Effector memory CD8-positive, alpha-beta T cell (primary cell): ENCODE measurements around the gene CHST1.

Experiments used
- ATAC-seq: fragments of 150-1000 bp; cut with Tn5 transposase; replicated peaks from 2 replicates; pipeline ENCODE4 v1.10.0; 2021; ENCODE audit warnings: mild to moderate bottlenecking, moderate library complexity
- DNase-seq, 3 experiments: peaks; one replicate each; pipeline ENCODE4 v3.0.0; 2021
- H3K27ac Mint-ChIP-seq, 2 donors: one replicate each; pipeline ENCODE4 v1.8.0; 2022; ENCODE audit warnings: mild to moderate bottlenecking in 2 of 2, mixed read lengths in 2 of 2, moderate library complexity in 2 of 2
- H3K27me3 Mint-ChIP-seq, 2 donors: one replicate each; pipeline ENCODE4 v1.8.0; 2022; ENCODE audit warnings: mixed read lengths in 2 of 2
- H3K36me3 Mint-ChIP-seq: one replicate; pipeline ENCODE4 v1.8.0; 2022; ENCODE audit warnings: mild to moderate bottlenecking, moderate library complexity, mixed read lengths; ENCODE audit not compliant: insufficient read depth
- H3K4me1 Mint-ChIP-seq, 2 donors: one replicate each; pipeline ENCODE4 v1.8.0; 2022; ENCODE audit warnings: low read depth in 2 of 2, mixed read lengths in 2 of 2
- H3K4me3 Mint-ChIP-seq, 2 donors: one replicate each; pipeline ENCODE4 v1.8.0; 2022; ENCODE audit warnings: mild to moderate bottlenecking in 2 of 2, mixed read lengths in 2 of 2, moderate library complexity in 2 of 2
- H3K9me3 Mint-ChIP-seq, 2 donors: one replicate each; pipeline ENCODE4 v1.8.0; 2022; ENCODE audit warnings: mixed read lengths in 2 of 2

Gene CHST1

GRCh38 chr11:45660729-45661438 lies 4.5 kb downstream of the CHST1 start:
- Mint-ChIP-seq H3K9me3 (no peaks in the 10 kb centered on the region), H3K36me3 (peaks cover 3% of the 10 kb centered on the region), H3K4me3 (no peak overlapping the region), H3K27ac (no peak overlapping the region), H3K4me1 (peaks cover 2 to 3% of the 10 kb centered on the region in 2 donors), H3K27me3 (peaks cover 39 to 85% of the 10 kb centered on the region in 2 donors)
- ATAC-seq = no peak
- DNase-seq = no peak

GRCh38 chr11:45659818-45660160 lies 5.6 kb downstream of the CHST1 start:
- Mint-ChIP-seq H3K4me3 (no peak overlapping the region), H3K9me3 (no peaks in the 10 kb centered on the region), H3K27me3 (peaks cover 38 to 90% of the 10 kb centered on the region in 2 donors), H3K27ac (no peak overlapping the region), H3K4me1 (peaks cover 4 to 9% of the 10 kb centered on the region in 2 donors), H3K36me3 (peaks cover 3% of the 10 kb centered on the region)
- DNase-seq = no peak
- ATAC-seq = no peak

DNA sequence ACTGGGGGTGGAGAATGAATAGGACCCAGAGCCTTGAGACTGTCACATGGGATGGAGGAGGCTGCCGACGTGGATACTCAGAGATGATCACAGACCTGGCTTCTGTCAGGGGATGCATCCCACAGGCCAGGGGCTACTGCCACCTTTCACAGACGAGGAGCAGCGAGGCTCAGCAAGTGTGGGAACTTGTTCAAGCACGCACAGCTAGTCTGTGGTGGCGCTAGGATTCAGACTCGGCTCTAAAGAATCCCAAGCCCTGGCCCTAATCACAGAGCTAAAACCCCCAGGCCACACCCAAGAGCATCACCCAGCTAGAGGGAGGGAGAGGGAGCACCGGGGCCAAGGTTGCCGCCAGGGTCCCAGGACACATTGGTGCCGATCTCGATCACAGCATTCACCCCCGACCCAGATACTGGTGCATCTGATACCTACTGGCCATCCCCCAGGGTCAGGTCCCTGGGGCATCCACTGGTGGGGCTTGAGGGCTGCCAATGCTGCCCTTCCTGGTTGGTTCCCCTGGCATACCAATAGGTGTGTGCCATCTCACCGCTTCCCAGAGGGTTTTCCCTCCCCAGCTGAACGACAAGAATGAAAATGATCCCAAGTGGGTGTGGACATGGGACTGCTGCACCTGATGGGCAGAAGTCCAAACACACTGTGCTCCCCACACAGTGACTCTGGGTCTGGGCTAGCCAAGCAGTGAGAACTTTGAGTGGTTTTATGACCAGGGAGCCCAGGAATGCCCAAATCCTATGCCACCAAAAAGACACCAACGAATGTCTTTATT lies 6.2 kb downstream of the CHST1 start:
- peaks cover 3% of the 10 kb centered on the region for H3K36me3 Mint-ChIP-seq
- peaks cover 4 to 9% of the 10 kb centered on the region in 2 donors for H3K4me1 Mint-ChIP-seq
- ATAC-seq (no peak), DNase-seq (no peak)
- H3K4me3 Mint-ChIP-seq = no peak overlapping the region
- H3K27ac Mint-ChIP-seq = no peak overlapping the region
- H3K27me3 Mint-ChIP-seq = peaks cover 38 to 90% of the 10 kb centered on the region in 2 donors
- no peaks in the 10 kb centered on the region for H3K9me3 Mint-ChIP-seq

DNA sequence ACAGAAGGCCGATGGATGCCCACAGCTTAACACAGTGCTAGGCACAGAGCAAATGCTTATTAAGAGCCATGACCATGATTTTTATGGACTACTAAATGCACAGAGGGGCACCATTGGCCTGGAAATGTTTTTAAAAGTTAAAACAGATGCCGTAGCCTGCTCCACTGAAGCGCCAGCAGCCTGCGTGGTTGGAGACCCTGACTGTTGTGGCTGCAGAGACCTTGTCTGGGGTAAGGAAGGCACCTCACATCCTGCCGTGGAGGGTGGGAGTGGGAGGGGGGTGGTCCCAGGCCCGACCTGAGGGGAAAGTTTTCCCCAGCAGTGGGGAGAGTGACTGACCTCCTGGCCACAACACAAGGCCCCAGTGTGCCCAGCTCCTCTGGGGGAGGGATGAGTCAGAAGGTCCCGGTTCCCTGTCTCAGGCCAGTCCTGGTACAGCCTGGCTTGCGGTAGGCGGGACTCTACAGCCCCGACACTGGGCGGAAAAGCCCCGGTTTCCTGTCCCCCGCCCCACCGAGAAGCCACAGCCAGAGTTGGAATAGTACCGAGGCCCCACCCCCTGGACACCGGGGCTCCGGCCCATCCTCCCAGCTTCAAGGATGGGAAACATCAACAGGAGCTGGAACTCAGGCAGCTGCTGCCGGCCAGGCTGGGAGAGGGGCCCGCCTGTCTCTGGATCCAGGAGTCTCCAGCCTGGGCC lies 7.0 kb downstream of the CHST1 start:
- Mint-ChIP-seq H3K4me1 (peaks cover 4 to 9% of the 10 kb centered on the region in 2 donors), H3K9me3 (no peaks in the 10 kb centered on the region), H3K27me3 (peaks cover 36 to 83% of the 10 kb centered on the region in 2 donors), H3K36me3 (peaks cover 3% of the 10 kb centered on the region), H3K4me3 (no peak overlapping the region), H3K27ac (no peak overlapping the region)
- ATAC-seq (no peak), DNase-seq (no peak)

- DNase-seq = no peak
- peaks cover 28 to 83% of the 10 kb centered on the region in 2 donors for H3K27me3 Mint-ChIP-seq
- peaks cover 3% of the 10 kb centered on the region for H3K36me3 Mint-ChIP-seq
Observed at GRCh38 chr11:45657496-45658260, 7.7 kb downstream of the CHST1 start.

DNA sequence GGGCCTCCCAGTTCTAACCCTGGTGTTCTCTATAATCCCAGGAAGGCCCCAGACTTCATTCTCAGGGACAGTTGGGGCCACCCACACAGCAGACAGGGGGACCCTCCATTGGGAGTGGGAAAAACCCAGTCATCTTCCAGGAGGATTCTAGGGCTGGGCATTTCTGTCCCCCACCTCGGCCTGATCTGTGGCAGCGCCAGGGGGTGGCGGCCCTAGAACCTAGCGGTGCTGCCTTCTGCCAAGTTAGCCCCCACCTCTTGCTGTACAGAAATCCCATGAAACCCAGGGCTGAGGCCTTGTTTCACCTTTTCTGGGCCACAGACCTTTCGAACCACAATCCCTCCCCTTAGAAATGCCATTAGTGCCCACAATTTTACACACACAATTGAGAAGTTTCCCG lies 9.6 kb downstream of the CHST1 start:
- Mint-ChIP-seq H3K27me3 (peaks cover 18 to 83% of the 10 kb centered on the region in 2 donors), H3K4me1 (peaks cover 4 to 8% of the 10 kb centered on the region in 2 donors), H3K36me3 (peaks cover 3% of the 10 kb centered on the region), H3K4me3 (no peak overlapping the region), H3K27ac (no peak overlapping the region), H3K9me3 (no peaks in the 10 kb centered on the region)
- no peak for ATAC-seq
- DNase-seq = no peak

More at GRCh38 chr11:45657496-45658260, 7.7 kb downstream of the CHST1 start:
- no peaks in the 10 kb centered on the region for H3K9me3 Mint-ChIP-seq
- H3K4me1 Mint-ChIP-seq = peaks cover 4 to 8% of the 10 kb centered on the region in 2 donors
- ATAC-seq = no peak
- no peak overlapping the region for H3K4me3 Mint-ChIP-seq
- H3K27ac Mint-ChIP-seq = no peak overlapping the region

DNA sequence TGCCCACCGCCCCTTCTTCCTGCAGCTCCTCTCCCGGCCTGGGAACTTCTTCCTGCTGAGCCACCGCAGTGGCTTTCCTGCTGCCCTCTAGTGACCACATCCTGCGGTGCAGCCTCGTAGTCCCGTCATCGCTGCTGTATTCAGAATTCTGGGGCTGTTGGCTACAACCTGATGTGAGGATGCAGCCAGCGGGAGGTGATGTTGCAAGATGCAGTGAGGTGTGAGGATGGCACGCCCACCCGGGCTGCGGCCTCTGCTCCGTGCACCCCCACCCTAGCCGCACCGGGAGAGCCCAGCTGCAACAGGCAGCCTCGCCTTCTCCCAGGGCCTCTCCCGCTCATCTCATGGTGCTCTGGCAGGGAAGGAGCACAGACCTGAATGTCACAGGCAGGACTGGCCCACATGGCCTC lies 10.1 kb downstream of the CHST1 start:
- Mint-ChIP-seq H3K9me3 (no peaks in the 10 kb centered on the region), H3K4me3 (no peak overlapping the region), H3K27ac (no peak overlapping the region), H3K27me3 (peaks cover 17 to 83% of the 10 kb centered on the region in 2 donors), H3K36me3 (no peaks in the 10 kb centered on the region), H3K4me1 (peaks cover 4 to 11% of the 10 kb centered on the region in 2 donors)
- DNase-seq = peak; percentile 36 to 51 (median 41)
- ATAC-seq = peak; percentile 61

GRCh38 chr11:45655012-45655283 lies 10.5 kb downstream of the CHST1 start:
- DNase-seq (no peak), ATAC-seq (no peak)
- Mint-ChIP-seq H3K4me1 (peaks cover 4 to 12% of the 10 kb centered on the region in 2 donors), H3K27me3 (peaks cover 16 to 83% of the 10 kb centered on the region in 2 donors), H3K27ac (no peak overlapping the region), H3K9me3 (no peaks in the 10 kb centered on the region), H3K4me3 (no peak overlapping the region), H3K36me3 (no peaks in the 10 kb centered on the region)

GRCh38 chr11:45654231-45655011 lies 11.0 kb downstream of the CHST1 start:
- Mint-ChIP-seq H3K4me1 (peaks cover 4 to 12% of the 10 kb centered on the region in 2 donors), H3K4me3 (no peak overlapping the region), H3K36me3 (no peaks in the 10 kb centered on the region), H3K27me3 (peaks cover 12 to 82% of the 10 kb centered on the region in 2 donors), H3K27ac (no peak overlapping the region), H3K9me3 (no peaks in the 10 kb centered on the region)
- no peak for DNase-seq
- ATAC-seq = no peak

DNA sequence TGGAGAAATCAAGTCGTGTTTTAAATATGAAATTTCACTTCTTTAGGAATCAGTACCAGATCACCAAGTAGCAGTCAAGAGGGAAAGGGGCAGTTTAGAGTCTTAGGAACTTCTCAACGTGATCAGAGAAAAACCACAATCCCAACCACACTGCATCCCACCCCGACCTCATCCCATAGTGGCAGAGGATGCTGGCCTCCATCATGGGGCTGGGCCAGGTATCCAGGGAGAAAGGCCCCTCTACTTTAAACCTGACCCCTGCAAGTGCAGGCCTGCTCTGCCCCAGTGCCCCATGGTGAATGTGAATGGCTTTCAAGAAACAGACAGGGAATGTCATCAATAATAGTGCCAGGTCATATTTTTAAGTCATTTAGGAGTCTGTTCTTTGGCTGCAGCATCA lies 12.1 kb downstream of the CHST1 start:
- Mint-ChIP-seq H3K36me3 (no peaks in the 10 kb centered on the region), H3K27me3 (peaks cover 17 to 79% of the 10 kb centered on the region in 2 donors), H3K9me3 (no peaks in the 10 kb centered on the region), H3K27ac (no peak overlapping the region), H3K4me3 (no peak overlapping the region), H3K4me1 (peaks cover 4 to 12% of the 10 kb centered on the region in 2 donors)
- ATAC-seq (no peak), DNase-seq (no peak)

DNA sequence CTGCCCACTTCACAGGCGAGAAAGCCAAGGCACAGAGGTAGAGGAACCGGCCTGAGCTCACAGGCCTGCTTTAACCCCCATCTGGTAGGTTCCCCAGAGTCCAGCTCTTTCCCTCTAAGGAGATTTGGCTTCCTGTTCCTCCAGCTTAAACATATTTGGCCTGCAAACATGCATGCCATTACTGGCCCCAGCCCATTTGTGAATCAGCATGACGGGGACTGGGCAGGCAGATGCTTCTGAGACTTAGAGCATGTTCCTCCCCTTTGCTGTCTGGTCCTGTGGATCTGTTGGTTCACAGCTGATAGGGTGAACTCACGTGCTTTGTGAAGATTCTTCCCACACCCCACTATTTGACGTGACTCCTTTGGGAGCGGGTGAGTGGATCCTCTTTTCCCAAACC lies 12.6 kb downstream of the CHST1 start:
- peaks cover 17 to 74% of the 10 kb centered on the region in 2 donors for H3K27me3 Mint-ChIP-seq
- no peak overlapping the region for H3K27ac Mint-ChIP-seq
- ATAC-seq (no peak), DNase-seq (no peak)
- H3K9me3 Mint-ChIP-seq = no peaks in the 10 kb centered on the region
- H3K36me3 Mint-ChIP-seq = no peaks in the 10 kb centered on the region
- H3K4me1 Mint-ChIP-seq = peaks cover 4 to 12% of the 10 kb centered on the region in 2 donors
- no peak overlapping the region for H3K4me3 Mint-ChIP-seq

- H3K27me3 Mint-ChIP-seq = peaks cover 17 to 68% of the 10 kb centered on the region in 2 donors
Observed at GRCh38 chr11:45651841-45652749, 13.3 kb downstream of the CHST1 start.

More at GRCh38 chr11:45651841-45652749, 13.3 kb downstream of the CHST1 start:
- Mint-ChIP-seq H3K9me3 (no peaks in the 10 kb centered on the region), H3K4me1 (peaks cover 4 to 12% of the 10 kb centered on the region in 2 donors), H3K4me3 (no peak overlapping the region), H3K27ac (no peak overlapping the region), H3K36me3 (no peaks in the 10 kb centered on the region)
- DNase-seq (no peak), ATAC-seq (no peak)
